OCI-LY1 (cell line): ENCODE measurements around the gene KCNT1.

Experiments
- CTCF ChIP-seq: fragments of 200-600 bp; sonication (generic), shearing (Covaris generic); IDR thresholded peaks from 2 replicates; pipeline ENCODE4 v1.5.1; 2017; ENCODE audit warnings: mild to moderate bottlenecking, antibody characterized with exemption, low read length, moderate library complexity, mixed read lengths
- EZH2 ChIP-seq: fragments of 200-600 bp; sonication (generic), shearing (Covaris generic); IDR thresholded peaks from 2 replicates; pipeline ENCODE4 v1.8.0; 2017; ENCODE audit warnings: borderline replicate concordance, mixed run types, mild to moderate bottlenecking, antibody characterized with exemption, low read length, moderate library complexity, mixed read lengths

GRCh38 chr9:135726138-135726853, 24.3 kb downstream of the KCNT1 start:
- TF ChIP-seq CTCF (no peak), EZH2 (no peak)
